SKM-1 treated with dmso at 0.1 percent for 144 hours (cell line): Measurements from ENCODE around the gene ARID5B.

ENCODE experiments used
- DNase-seq: peaks from one replicate; lab custom pipeline; 2025; ENCODE audit not compliant: unreplicated experiment; lab: John Stamatoyannopoulos, UW

The ARID5B gene

GRCh38 chr10:62047228-62047892 lies 145.9 kb downstream of the ARID5B start:
- DNase-seq = no peak

DNA sequence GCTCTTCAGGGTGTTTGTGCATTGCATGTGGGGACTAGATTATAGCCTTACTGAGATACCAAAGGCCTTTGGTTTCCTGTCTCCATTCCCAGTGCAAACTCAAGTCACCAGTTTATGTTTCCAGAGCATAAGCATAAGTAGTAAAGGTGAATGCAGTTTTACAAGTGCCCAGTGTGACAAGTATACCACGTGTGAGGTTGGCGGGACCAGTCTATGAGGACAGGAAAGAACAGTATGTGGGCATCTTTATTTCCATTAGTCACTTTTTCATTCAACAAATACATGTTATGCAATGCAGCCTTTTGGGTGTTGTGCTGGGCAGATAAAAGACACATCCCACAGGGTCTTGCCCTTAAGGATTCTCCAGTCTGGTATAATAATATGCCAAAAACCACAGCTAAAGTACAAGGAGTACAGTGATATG lies 146.5 kb downstream of the ARID5B start:
- DNase-seq = no peak

GRCh38 chr10:62048470-62048869 lies 147.0 kb downstream of the ARID5B start:
- DNase-seq = no peak

GRCh38 chr10:62048919-62049623 lies 147.6 kb downstream of the ARID5B start:
- no peak for DNase-seq

GRCh38 chr10:62049624-62050345 lies 148.3 kb downstream of the ARID5B start:
- DNase-seq = no peak

GRCh38 chr10:62050346-62050892 lies 148.9 kb downstream of the ARID5B start:
- no peak for DNase-seq

DNA sequence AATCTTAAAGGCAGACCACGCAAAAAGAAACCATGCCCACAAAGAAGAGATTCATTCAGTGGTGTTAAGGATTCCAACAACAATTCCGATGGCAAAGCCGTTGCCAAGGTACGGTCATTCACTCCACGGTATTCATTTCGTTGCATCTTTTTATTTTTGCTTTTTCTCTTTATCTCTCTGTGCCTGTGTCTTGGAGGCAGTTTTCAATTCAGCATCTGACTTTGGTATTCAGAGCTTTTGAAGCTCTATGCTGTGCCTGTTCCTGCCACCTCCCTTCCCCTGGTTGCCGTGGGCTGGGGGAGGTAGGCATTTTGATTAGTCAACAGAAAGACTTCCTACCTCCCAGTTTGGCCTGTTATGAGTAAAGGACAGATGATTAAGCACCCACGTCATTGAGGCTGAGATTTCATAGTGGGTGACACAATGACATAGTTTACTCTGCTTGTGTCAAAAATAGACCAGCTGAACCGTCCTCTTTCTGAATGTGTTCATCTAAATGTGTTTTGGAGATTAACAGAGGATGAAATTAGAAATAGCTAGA lies 149.5 kb downstream of the ARID5B start:
- DNase-seq = no peak

- no peak for DNase-seq
These were observed 150.8 kb downstream of the ARID5B start for GRCh38 chr10:62052276-62052675.

GRCh38 chr10:62053860-62054259 lies 152.4 kb downstream of the ARID5B start:
- no peak for DNase-seq

DNA sequence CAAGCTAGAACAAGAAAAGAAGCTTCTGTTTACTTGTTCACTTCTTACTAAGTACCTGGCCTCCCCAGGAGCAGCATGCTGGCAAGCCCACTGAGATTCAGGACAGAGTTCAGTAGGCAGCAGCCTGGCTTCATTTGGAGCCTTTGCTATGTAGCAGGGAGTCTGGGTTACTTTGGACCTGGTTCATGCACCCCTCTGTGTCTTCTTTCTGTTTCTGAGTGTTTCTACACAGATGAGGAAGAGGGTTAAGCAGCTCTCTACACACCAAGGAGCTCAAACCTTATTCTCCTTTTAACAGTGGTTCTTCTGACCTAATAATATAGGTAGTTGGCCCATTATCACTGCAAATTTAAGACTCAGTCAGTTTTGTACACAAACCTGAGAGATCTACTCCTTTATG lies 152.9 kb downstream of the ARID5B start:
- DNase-seq = no peak

DNA sequence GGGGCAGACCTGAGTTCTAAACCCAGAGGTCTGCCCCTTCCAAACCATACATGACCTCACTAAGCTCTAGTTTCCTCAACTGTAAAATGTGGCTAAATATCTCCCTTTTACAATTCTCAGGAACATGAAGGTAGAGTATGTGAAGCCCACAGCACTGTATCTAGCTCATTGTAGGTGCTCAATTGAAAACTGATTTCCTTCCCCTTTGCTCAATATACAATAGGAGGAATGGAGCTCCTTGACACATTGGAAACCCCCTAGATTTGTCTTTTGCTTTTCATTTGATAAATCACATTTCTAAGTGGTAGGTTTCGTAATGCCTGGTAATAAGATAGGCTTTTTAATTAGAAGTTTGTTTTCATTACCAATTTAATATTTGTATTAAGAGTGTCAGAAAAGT lies 153.3 kb downstream of the ARID5B start:
- no peak for DNase-seq

DNA sequence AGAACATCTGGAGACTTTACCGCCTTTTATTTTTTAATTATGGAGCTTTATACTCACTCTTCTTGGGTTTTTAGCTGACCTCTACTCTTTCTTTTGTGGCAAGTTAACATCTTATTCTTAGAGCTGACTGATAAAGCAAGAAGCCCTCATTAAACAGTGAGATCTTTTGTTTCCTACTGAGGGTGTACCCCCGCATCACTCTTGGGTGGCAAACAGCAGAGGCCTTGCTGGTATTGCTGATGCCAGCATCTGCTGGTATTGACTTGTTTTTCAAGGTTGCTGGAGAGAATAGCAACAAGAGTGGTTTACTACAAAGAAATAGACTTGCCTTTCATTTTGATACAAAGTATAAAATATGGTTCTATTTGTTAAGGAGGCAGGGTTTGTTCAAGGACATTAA lies 154.7 kb downstream of the ARID5B start:
- DNase-seq = no peak

- DNase-seq = no peak
These were observed 155.2 kb downstream of the ARID5B start for GRCh38 chr10:62056698-62057097.

- DNase-seq = no peak
These were observed 155.9 kb downstream of the ARID5B start for GRCh38 chr10:62057359-62057758.

GRCh38 chr10:62057850-62058249 lies 156.4 kb downstream of the ARID5B start:
- no peak for DNase-seq

DNA sequence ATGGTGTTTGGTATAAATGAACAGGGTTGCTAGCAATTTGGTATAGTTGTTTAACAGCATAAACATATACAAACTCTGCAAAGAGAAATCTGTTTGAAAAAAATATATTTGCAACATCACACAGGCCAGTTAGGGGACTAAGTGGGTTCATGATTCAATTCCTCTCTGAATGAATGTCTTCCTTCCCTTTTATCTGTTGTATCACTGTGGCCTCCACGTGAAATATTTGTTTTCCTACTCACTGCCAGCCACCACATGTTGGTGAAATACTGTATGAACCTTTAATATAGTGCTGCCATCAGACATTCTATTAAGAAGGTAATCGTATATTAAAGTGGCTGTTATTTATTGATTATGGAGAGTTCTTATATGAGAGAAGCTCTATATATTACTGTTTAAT lies 157.0 kb downstream of the ARID5B start:
- no peak for DNase-seq

DNA sequence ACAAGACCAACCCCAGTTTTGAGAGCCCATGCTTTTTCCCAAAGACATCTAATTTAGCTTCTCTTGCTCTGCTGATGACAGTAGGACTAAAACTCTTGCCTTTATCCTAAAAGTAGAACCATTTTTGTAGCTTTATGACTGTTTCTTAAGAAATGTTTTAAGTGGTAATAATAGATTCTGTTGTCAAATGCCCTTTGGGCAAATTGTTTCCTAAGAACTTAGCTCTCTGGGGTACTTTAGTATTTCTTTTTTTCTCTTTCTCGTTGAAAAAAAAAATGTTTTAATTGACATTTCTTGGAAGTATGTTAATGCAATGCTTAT lies 157.4 kb downstream of the ARID5B start:
- DNase-seq = no peak

DNA sequence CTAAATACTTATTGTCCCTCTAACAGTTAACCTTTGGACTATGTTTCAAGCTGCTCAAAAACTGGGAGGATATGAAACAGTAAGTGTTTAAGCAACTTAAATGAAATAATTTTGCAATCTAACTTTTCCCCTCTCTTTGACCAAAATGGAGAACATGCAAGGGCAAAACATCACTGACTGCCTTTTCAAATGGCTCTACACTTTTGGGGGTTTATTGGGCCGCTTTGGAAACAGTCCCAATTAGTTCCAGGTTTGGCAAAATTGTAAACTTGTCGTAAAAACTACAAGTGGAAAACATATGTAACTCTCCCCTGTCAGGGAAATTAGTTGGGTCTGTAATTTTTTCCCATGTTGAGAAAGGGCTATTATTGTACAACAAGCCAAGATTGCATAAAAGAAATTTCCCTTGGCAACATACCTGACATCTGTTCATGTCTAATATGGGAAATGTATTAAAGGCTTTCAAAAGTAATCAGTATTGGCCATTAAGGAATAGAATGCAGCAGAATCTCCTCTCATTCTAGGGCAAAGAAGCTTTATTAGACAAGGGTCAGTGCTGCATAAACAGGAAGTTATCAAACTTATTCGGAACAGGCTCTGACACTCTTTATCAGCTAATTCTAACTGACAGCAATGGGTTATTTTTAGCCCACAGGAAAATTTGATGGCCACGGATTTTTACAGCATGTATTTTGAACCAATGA lies 157.9 kb downstream of the ARID5B start:
- no peak for DNase-seq

- no peak for DNase-seq
These were observed 160.5 kb downstream of the ARID5B start for GRCh38 chr10:62062028-62062427.

DNA sequence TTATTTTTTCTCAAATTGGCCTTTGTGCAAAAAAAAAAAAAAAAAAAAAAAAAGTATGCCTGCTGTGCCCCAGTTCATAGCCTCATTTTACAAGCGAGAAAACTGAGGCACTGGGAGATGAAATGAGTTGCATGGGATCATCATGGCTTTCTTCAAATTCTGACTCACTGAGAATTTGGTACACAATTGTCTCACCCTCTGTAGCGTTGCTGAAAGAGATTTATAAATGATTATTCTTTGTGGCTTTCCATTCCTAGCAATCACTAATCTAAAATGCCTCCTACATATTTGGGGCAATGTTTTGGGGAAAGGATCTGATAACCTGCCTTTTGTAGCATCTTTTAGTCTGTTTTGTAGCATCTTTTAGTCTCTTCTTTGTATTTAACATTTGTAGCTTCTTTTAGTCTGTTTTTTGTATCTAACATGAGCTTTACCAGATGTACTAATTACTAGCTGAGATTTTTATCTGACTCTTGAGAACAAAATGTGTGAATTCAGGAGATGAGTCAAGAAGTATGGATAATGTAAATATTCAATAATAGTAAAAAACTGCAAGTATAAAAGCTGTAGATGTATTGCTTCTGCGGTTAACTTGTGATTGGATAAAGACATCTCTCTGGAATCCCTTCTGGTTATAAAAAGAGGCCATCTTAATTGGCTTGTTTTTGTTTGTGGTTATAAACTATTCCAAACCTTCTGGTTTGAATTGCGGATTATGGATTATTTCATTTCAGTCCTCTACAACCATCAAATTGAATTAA lies 161.4 kb downstream of the ARID5B start:
- DNase-seq = no peak
